NT2/D1 (cell line): ENCODE results near the gene TAS2R3.

Source experiments
- DNase-seq: peaks from one replicate; pipeline ENCODE4 v3.0.0-alpha.2; 2011; ENCODE audit warnings: low read depth, low spot score
- H3K27me3 ChIP-seq: 2 replicates; pipeline ENCODE4 v1.6.0; 2011; ENCODE audit warnings: mild to moderate bottlenecking; ENCODE audit not compliant: insufficient read length, insufficient read depth
- H3K36me3 ChIP-seq: 2 replicates; pipeline ENCODE4 v1.6.1; 2011; ENCODE audit warnings: mild to moderate bottlenecking, low read length, mixed read lengths; ENCODE audit not compliant: insufficient read depth, insufficient read length
- H3K4me1 ChIP-seq: 2 replicates; pipeline ENCODE4 v1.5.1; 2011; ENCODE audit not compliant: insufficient read depth, insufficient read length
- H3K4me3 ChIP-seq: 2 replicates; pipeline ENCODE4 v1.5.1; 2011; ENCODE audit warnings: low read depth; ENCODE audit not compliant: insufficient read length
- H3K9ac ChIP-seq: 2 replicates; pipeline ENCODE4 v1.6.0; 2011; ENCODE audit warnings: low read depth; ENCODE audit not compliant: insufficient read length
- H3K9me3 ChIP-seq: 2 replicates; pipeline ENCODE4 v1.5.1; 2011; ENCODE audit warnings: mild to moderate bottlenecking, low read length; ENCODE audit not compliant: insufficient read depth
- SUZ12 ChIP-seq: IDR thresholded peaks from 2 replicates; pipeline ENCODE4 v1.6.1; 2011; ENCODE audit not compliant: insufficient read length, insufficient read depth; ENCODE audit errors: extremely low read depth
- YY1 ChIP-seq: IDR thresholded peaks from 2 replicates; pipeline ENCODE4 v1.6.1; 2011; ENCODE audit not compliant: insufficient read length, insufficient read depth
- ZNF274 ChIP-seq: IDR thresholded peaks from 2 replicates; pipeline ENCODE4 v1.6.1; 2011; ENCODE audit warnings: mild to moderate bottlenecking, low read depth, low read length

TAS2R3 gene

DNA sequence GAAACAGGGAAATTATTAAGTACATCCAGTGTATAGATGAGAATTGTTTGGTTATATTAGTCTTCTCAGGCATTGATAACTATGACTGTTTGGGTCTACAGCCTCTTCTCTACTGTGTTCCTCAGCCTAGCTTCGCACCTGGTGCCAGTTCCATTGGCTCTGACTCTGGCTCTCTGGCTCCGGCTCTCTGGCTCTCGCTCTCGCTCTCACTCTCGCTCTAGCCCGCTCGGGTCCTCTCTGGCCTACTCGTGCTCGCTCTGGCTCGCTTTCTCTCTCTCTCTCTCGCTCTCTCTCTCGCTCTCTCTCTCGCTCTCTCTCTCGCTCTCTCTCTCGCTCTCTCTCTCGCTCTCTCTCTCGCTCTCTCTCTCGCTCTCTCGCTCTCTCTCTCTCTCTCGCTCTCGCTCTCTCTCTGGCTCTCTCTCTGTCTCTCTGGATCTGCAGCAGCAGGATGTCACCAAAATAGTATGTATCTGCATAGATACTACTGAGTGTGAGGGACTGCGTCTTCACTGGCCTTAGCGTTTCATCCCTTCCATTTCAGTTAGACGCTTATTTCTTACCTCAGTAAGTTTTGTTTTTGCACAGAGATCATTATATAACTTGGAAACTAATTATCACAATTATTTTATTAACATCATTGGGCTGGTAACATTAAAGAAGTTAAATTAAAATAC lies 32.3 kb upstream of the TAS2R3 start:
- H3K9me3 ChIP-seq, result no peaks in the 10 kb centered on the region
- TF ChIP-seq SUZ12 (no peak), ZNF274 (no peak), YY1 (no peak)
- H3K4me1 ChIP-seq, result no peaks in the 10 kb centered on the region
- H3K36me3 ChIP-seq, result no peaks in the 10 kb centered on the region
- H3K4me3 ChIP-seq, result no peak overlapping the region
- no peaks in the 10 kb centered on the region for H3K27me3 ChIP-seq
- H3K9ac ChIP-seq, result no peak overlapping the region
- no peak for DNase-seq

DNA sequence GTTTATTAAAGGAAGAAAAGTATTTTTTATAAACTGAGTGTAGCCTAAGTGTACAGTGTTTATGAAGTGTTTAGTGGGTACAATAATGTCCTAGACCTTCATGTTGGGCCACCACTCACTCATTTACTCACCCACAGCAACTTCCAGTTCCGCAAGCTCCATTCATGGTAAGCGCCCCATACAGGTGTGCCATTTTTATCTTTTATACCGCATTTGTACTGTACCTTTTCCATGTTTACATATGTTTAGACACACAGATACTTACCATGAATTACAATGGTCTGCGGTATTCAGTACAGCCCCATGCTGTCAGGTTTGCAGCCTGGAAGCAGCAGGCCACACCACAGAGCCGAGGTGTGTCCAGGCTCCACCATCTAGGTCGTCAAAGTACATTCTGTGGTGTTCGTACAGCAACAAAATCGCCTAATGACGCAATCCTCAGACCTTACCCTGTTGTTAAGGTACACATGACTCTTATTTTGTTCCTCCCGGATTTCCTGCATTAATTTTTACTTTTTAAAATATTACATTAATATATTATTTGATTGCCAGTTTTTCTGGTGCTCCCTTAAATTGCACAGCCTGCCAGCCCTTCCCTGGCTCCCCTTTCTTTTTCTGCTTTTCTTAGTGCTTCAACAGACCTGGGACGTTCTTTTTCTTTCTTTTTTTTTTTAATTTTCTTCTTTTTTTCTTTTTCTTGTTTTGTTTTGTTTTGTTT lies 26.6 kb upstream of the TAS2R3 start:
- TF ChIP-seq SUZ12 (no peak), YY1 (no peak), ZNF274 (no peak)
- Histone ChIP-seq H3K36me3 (peaks cover 30% of the 10 kb centered on the region), H3K4me3 (peak overlapping the region; percentile 86), H3K9ac (peak overlapping the region; percentile 76), H3K4me1 (no peaks in the 10 kb centered on the region), H3K27me3 (no peaks in the 10 kb centered on the region), H3K9me3 (no peaks in the 10 kb centered on the region)
- DNase-seq, result no peak

DNA sequence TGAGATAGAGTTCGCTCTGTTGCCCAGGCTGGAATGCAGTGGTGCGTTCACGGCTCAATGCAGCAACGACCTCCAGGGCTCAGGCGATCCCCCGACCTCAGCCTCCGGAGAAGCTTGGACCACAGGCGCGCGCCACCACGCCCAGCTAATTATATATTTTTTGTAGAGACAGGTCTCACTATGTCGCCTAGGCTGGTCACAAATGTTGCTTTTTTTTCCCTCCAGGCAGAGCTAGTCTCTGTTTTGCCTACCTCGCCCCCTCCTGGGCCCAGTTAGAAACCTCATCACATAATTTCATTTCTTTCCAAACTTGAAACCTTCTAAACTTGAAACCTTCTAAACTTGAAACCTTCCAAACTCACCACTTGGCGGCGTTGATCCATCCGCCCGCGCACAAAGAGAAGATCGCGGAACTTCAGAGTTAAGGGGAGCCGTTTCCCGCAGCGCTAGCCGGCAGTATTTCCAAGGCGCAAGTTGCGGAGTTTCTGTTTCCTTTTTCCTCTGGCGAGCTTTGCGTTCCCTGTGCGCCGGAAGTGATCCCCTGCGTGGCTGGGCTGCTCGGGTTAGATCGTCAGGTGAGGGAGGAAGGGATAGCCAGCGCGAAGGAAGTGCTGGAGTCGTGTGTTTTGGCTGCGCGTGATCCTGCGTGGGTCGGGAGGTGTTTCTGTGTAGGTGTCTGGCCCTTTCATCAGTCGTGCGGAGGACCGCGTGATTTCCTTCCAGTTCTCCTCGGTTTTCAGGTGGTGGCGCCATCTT lies 25.9 kb upstream of the TAS2R3 start, which contains the start of gene SSBP1:
Gene SSBP1, plus strand, starts transcription at position 523 of the 756 bp plus-strand sequence. CDS start 809 bp downstream, outside the sequence.
- H3K4me1 ChIP-seq, result no peaks in the 10 kb centered on the region
- no peaks in the 10 kb centered on the region for H3K9me3 ChIP-seq
- peak within 1 kb of the TSS; percentile 86 for H3K9ac ChIP-seq
- no peak for TF ChIP-seq ZNF274
- no peak for TF ChIP-seq SUZ12
- peak; percentile 40 for TF ChIP-seq YY1
- H3K36me3 ChIP-seq, result peaks cover 34% of the 10 kb centered on the region
- peak; percentile 96 for DNase-seq
- no peaks in the 10 kb centered on the region for H3K27me3 ChIP-seq
- peak within 1 kb of the TSS; percentile 86 for H3K4me3 ChIP-seq

DNA sequence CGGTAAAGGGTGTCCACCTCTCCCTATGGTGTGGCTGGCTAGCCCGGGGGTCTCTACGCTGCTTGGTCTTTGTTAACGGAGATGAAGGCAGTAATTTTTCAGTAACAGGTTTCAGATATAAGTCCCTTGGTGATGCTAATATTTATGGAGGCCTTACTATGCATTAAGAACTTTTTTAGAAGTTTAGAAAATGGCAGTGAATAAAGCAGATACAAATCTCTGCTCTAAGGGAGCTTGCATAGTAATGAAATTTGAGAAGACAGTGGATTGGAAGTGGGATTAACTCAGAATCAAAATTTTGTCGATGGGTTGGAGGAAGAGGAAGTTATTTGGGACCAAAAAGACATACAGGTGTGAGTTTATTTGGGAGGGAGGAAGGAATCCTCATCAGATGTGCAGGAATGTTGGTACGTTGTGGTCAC lies 25.3 kb upstream of the TAS2R3 start:
- Histone ChIP-seq H3K4me3 (peak overlapping the region; percentile 86), H3K9ac (peak overlapping the region; percentile 86), H3K9me3 (no peaks in the 10 kb centered on the region), H3K27me3 (no peaks in the 10 kb centered on the region), H3K36me3 (peaks cover 40% of the 10 kb centered on the region), H3K4me1 (no peaks in the 10 kb centered on the region)
- no peak for DNase-seq
- TF ChIP-seq YY1 (no peak), SUZ12 (no peak), ZNF274 (no peak)

DNA sequence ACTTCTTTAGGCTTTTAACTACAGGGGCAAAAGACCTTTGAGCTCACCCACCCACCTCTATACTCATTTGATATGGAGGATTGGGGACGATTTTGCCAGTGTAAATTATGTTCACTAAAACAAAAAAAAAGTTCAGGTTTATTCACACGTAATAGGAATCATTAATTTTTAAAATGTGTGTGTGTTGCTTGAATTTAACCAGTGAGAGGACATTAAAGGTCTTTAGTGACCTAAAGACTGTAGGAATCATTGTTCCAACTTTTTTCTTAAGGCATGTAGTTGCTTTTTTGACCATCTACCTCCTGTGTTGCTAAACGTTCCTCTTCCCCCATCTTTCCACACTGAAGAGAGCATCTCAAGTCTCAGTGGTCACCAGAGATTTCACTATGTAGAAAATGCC lies 24.6 kb upstream of the TAS2R3 start:
- peak overlapping the region; percentile 86 for H3K4me3 ChIP-seq

DNA sequence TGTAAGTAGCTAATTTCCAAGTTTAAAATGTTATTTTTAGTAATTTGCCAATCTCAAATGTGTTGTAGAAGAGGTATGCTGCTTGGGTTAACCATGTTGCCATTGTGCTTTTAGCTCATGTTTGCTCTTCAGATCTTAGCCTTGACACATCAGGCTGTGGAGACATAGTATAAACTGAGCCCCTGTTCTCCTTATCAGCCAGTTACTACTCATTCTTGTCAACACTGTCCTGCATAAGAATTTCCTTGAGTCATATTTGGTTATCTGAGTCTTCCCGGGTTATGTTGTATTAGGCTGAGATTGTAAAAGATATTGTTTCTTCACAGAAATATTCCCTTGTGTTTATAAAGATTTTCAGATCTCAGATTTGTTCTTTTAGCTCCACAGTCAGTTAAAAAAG lies 21.7 kb upstream of the TAS2R3 start:
- Histone ChIP-seq H3K9ac (no peak overlapping the region), H3K36me3 (peaks cover 71% of the 10 kb centered on the region), H3K27me3 (no peaks in the 10 kb centered on the region), H3K9me3 (no peaks in the 10 kb centered on the region), H3K4me3 (no peak overlapping the region), H3K4me1 (no peaks in the 10 kb centered on the region)
- DNase-seq, result no peak
- TF ChIP-seq YY1 (no peak), SUZ12 (no peak), ZNF274 (no peak)

More for the DNA sequence above, 24.6 kb upstream of the TAS2R3 start:
- Histone ChIP-seq H3K9me3 (no peaks in the 10 kb centered on the region), H3K36me3 (peaks cover 46% of the 10 kb centered on the region), H3K27me3 (no peaks in the 10 kb centered on the region), H3K4me1 (no peaks in the 10 kb centered on the region), H3K9ac (peak overlapping the region; percentile 86)
- no peak for DNase-seq
- TF ChIP-seq SUZ12, result no peak
- no peak for TF ChIP-seq YY1
- TF ChIP-seq ZNF274, result no peak
